GM12878 (cell line): ENCODE data around the gene SPOCD1. TPM values are rescaled to one million over a fixed set of nuclear protein-coding genes. Genes with fewer than 3 reads are reported as not detected.

Experiments used
- ATAC-seq: fragments of 200-7000 bp; cut with Tn5 transposase; 3 replicates; pipeline ENCODE4 v1.9.1; 2020; ENCODE audit warnings: mild to moderate bottlenecking, moderate library complexity
- BruUV-seq: library from RNA; stranded (reverse); fragments of 400-500 nt; replicated peaks from 2 replicates; lab custom pipeline; 2021; lab: Mats Ljungman, UMichigan
- CTCF ChIA-PET: fragments of 300-600 bp; sonication (Branson Sonifier 250); formaldehyde crosslinking; extraction: SDS; loops from one replicate; lab custom pipeline; 2021; ENCODE audit warnings: inconsistent platforms; lab: Yijun Ruan, JAX
- POLR2A ChIA-PET: fragments of 350-600 bp; formaldehyde crosslinking; extraction: SDS; loops from one replicate; lab custom pipeline; 2021; ENCODE audit warnings: inconsistent platforms; lab: Charles Lee
- RAD21 ChIA-PET: fragments of 300-600 bp; sonication (Branson Sonifier 250); formaldehyde crosslinking; loops from one replicate; lab custom pipeline; 2023; ENCODE audit warnings: antibody characterized with exemption; ENCODE audit not compliant: unreplicated experiment; lab: Charles Lee
- SMC1A ChIA-PET: fragments of 300-600 bp; sonication (Branson Sonifier 250); formaldehyde crosslinking; loops from one replicate; lab custom pipeline; 2023; ENCODE audit not compliant: unreplicated experiment, uncharacterized antibody; lab: Charles Lee
- DNase-seq: peaks from one replicate; pipeline ENCODE4 v3.0.0-alpha.2; 2011; ENCODE audit warnings: low read depth, low spot score
- FAIRE-seq: peaks from 3 replicates; lab custom pipeline; 2011; peaks lifted over from hg19 to GRCh38; lab: Jason Lieb, UNC
- H2AFZ ChIP-seq: 2 replicates; pipeline ENCODE4 v1.6.0; 2011; ENCODE audit warnings: low read depth, low read length, control low read depth; ENCODE audit not compliant: control insufficient read depth
- H3K27ac ChIP-seq: 2 replicates; pipeline ENCODE4 v1.5.1; 2011; ENCODE audit warnings: control low read depth; ENCODE audit not compliant: control insufficient read depth, insufficient read depth
- H3K27me3 ChIP-seq, 2 experiments: replicated peaks in 1 of 2; 2 replicates each; pipeline versions ENCODE4 v1.6.0 to v1.6.1; 2011; ENCODE audit warnings: low read length in 1 of 2; ENCODE audit not compliant: control insufficient read depth in 2 of 2, insufficient read depth in 2 of 2
- H3K36me3 ChIP-seq, 2 experiments: 2 replicates each; pipeline ENCODE4 v1.5.1; 2011; ENCODE audit warnings: low read length in 1 of 2; ENCODE audit not compliant: control insufficient read depth in 2 of 2, insufficient read depth in 2 of 2
- H3K4me1 ChIP-seq: 2 replicates; pipeline ENCODE4 v1.6.1; 2011; ENCODE audit warnings: mild to moderate bottlenecking, low read length, moderate library complexity, mixed read lengths; ENCODE audit not compliant: control insufficient read depth, insufficient read depth
- H3K4me2 ChIP-seq: 2 replicates; pipeline ENCODE4 v1.6.0; 2011; ENCODE audit warnings: control low read depth; ENCODE audit not compliant: control insufficient read depth, insufficient read depth
- H3K4me3 ChIP-seq: fragments of 200-600 bp; sonication (generic); 2 replicates; pipeline ENCODE4 v1.5.1; 2016
- H3K79me2 ChIP-seq: 2 replicates; pipeline ENCODE4 v1.6.0; 2011; ENCODE audit warnings: low read length; ENCODE audit not compliant: control insufficient read depth, insufficient read depth
- H3K9ac ChIP-seq: 2 replicates; pipeline ENCODE4 v1.8.0; 2011; ENCODE audit warnings: low read length, control low read depth, mixed read lengths; ENCODE audit not compliant: control insufficient read depth, insufficient read depth
- H3K9me3 ChIP-seq: replicated peaks from 3 replicates; pipeline ENCODE4 v1.5.1; 2011; ENCODE audit warnings: mild to moderate bottlenecking, low read length; ENCODE audit not compliant: control insufficient read depth, insufficient read depth
- H4K20me1 ChIP-seq: 2 replicates; pipeline ENCODE4 v1.6.0; 2011; ENCODE audit not compliant: control insufficient read depth, insufficient read depth
- BCL3 ChIP-seq: IDR thresholded peaks from 2 replicates; pipeline ENCODE4 v1.6.1; 2011; ENCODE audit warnings: borderline replicate concordance, low read depth, mild to moderate bottlenecking, moderate library complexity, low read length; ENCODE audit not compliant: insufficient read depth, poor library complexity, severe bottlenecking
- CEBPB ChIP-seq, 2 experiments: fragments of 150-350 bp in 1 of 2; IDR thresholded peaks; 2 replicates each; pipeline ENCODE4 v1.6.1; 2012 to 2014; ENCODE audit warnings: low read depth in 2 of 2, low read length in 2 of 2, borderline replicate concordance in 1 of 2, inconsistent platforms in 1 of 2
- EED ChIP-seq: sonication (generic); IDR thresholded peaks from 2 replicates; pipeline ENCODE4 v1.6.1; 2016; ENCODE audit warnings: antibody characterized with exemption, low read depth
- HDAC2 ChIP-seq: fragments of 200-600 bp; sonication (generic); IDR thresholded peaks from 2 replicates; pipeline ENCODE4 v1.6.1; 2017
- LARP7 ChIP-seq: fragments of 450-650 bp; IDR thresholded peaks from 2 replicates; pipeline ENCODE4 v1.6.1; 2017; ENCODE audit warnings: mild to moderate bottlenecking
- MEF2B ChIP-seq: fragments of 450-650 bp; IDR thresholded peaks from 2 replicates; pipeline ENCODE4 v1.6.1; 2018; ENCODE audit warnings: mild to moderate bottlenecking, moderate library complexity; ENCODE audit not compliant: partially characterized antibody, poor library complexity, severe bottlenecking
- RBBP5 ChIP-seq: fragments of 200-600 bp; sonication (generic); conservative IDR thresholded peaks from 2 replicates; pipeline ENCODE4 v1.6.1; 2016
- RELB ChIP-seq: fragments of 450-650 bp; IDR thresholded peaks from 2 replicates; pipeline ENCODE4 v1.6.1; 2017; ENCODE audit warnings: low read depth, mild to moderate bottlenecking, moderate library complexity
- SIX5 ChIP-seq: IDR thresholded peaks from 2 replicates; pipeline ENCODE4 v1.6.1; 2011; ENCODE audit warnings: mild to moderate bottlenecking, low read depth, low read length, moderate library complexity; ENCODE audit not compliant: severe bottlenecking
- STAT1 ChIP-seq: fragments of 450-650 bp; conservative IDR thresholded peaks from 2 replicates; pipeline ENCODE4 v1.6.1; 2014; ENCODE audit warnings: antibody characterized with exemption, mild to moderate bottlenecking
- YY1 ChIP-seq: IDR thresholded peaks from 2 replicates; pipeline ENCODE4 v1.6.1; 2011; ENCODE audit warnings: low read depth, mild to moderate bottlenecking, low read length
- WGBS: methylation state at CpG from one replicate; pipeline ENCODE4 v1.1.6; 2016; ENCODE audit warnings: low lambda C conversion rate; ENCODE audit not compliant: insufficient replicate concordance, insufficient coverage; ENCODE audit errors: missing lambda C conversion rate; 5-methylcytosine and 5-hydroxymethylcytosine counted together
- in situ Hi-C: fragments of 300-500 bp; cut with MboI; formaldehyde crosslinking; loops from 9 replicates; pipeline ENCODE4 v1.14.3; 2018; ENCODE audit warnings: mixed read lengths
- intact Hi-C: fragments of 100-400 bp; cut with micrococcal nuclease; formaldehyde crosslinking; loops from one replicate; pipeline ENCODE4 v1.14.2; 2022; ENCODE audit not compliant: unreplicated experiment
- polyA plus RNA-seq, 11 experiments: library from polyadenylated mRNA; depleted of rRNA in 4 of 11; unstranded in 6 of 11; stranded (reverse) in 5 of 11; fragments of >200 nt; fragmentation: Nextera tagmentation in 4 of 11; fragmentation: Illumina TruSeq in 1 of 11; extraction: Ambion mirVana in 4 of 11; extraction: Trizol in 1 of 11; gene quantifications; 1 replicate in 1 of 11; 2 replicates in 10 of 11; pipeline versions ENCODE4 v1.2.1 to v1.2.3, GENCODE V29; 2011 to 2016; ENCODE audit warnings: inconsistent platforms in 2 of 11, missing spikeins in 2 of 11, low read depth in 1 of 11
- total RNA-seq, 4 experiments: library from RNA; depleted of rRNA in 3 of 4; stranded (reverse); fragments of >200 nt in 3 of 4; fragmentation: Illumina TruSeq in 1 of 4; extraction: Trizol in 1 of 4; gene quantifications; 2 replicates each; pipeline versions ENCODE4 v1.2.1 to v1.2.3, GENCODE V29; 2013 to 2021
- TF ChIP-seq, protein P1 (sequence below): fragments of 450-650 bp; formaldehyde crosslinking; IDR thresholded peaks from 2 replicates; pipeline ENCODE4 v1.4.0; 2022; ENCODE audit warnings: mild to moderate bottlenecking, moderate library complexity
- TF ChIP-seq, protein P2 (sequence below): IDR thresholded peaks from 2 replicates; pipeline ENCODE4 v1.6.1; 2012; ENCODE audit warnings: low read depth, low read length, improper control_type of control experiment
- TF ChIP-seq, protein P3 (sequence below): fragments of 450-650 bp; IDR thresholded peaks from 2 replicates; pipeline ENCODE4 v1.6.1; 2017; ENCODE audit warnings: mild to moderate bottlenecking

Gene SPOCD1
- total and polyA plus RNA-seq, 10 of the 15 experiments (the other 5 are each of a cell fraction or from before 2014, with no cell fraction given) = 0.02 to 0.65 (median 0.13) TPM; not detected in 4

GRCh38 chr1:31767225-31767624 lies 48.6 kb downstream of the SPOCD1 start (continued):
- TF ChIP-seq, protein P1, sequence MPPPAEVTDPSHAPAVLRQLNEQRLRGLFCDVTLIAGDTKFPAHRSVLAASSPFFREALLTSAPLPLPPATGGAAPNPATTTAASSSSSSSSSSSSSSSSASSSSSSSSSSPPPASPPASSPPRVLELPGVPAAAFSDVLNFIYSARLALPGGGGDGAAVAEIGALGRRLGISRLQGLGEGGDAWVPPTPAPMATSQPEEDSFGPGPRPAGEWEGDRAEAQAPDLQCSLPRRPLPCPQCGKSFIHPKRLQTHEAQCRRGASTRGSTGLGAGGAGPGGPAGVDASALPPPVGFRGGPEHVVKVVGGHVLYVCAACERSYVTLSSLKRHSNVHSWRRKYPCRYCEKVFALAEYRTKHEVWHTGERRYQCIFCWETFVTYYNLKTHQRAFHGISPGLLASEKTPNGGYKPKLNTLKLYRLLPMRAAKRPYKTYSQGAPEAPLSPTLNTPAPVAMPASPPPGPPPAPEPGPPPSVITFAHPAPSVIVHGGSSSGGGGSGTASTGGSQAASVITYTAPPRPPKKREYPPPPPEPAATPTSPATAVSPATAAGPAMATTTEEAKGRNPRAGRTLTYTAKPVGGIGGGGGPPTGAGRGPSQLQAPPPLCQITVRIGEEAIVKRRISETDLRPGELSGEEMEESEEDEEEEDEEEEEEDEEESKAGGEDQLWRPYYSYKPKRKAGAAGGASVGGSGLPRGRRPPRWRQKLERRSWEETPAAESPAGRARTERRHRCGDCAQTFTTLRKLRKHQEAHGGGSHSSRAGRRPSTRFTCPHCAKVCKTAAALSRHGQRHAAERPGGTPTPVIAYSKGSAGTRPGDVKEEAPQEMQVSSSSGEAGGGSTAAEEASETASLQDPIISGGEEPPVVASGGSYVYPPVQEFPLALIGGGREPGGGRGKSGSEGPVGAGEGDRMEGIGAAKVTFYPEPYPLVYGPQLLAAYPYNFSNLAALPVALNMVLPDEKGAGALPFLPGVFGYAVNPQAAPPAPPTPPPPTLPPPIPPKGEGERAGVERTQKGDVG = no peak
- TF ChIP-seq MEF2B (no peak), EED (no peak), RBBP5 (no peak), STAT1 (no peak), YY1 (no peak)
- TF ChIP-seq, all 136 proteins: peak for 0

DNA sequence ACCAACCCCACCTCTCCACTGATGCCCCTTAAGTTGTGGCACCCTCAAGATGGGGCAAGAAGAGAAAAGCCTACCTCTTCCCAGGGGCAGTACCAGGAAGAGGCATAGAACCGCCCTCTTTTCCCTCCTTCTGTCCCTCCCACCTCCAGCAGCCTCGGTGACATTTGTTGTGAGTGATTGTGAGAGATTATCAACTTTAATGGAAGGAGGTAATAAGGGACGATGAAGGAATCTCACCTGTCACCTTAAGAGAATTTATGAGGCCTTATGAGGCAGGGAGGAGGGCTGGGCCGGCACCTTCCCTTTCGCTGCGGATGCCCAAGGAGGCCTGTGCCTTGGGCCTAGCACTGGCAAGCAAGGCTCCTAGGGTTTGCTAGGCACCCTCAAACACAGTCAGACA lies 50.3 kb downstream of the SPOCD1 start:
- Histone ChIP-seq H3K9me3 (no peaks in the 10 kb centered on the region), H3K79me2 (no peaks in the 10 kb centered on the region), H3K4me3 (no peak overlapping the region), H3K4me2 (no peak overlapping the region), H4K20me1 (no peaks in the 10 kb centered on the region), H2AFZ (no peak overlapping the region)
- no peak for ATAC-seq
- intact Hi-C loops = no loop called here
- WGBS = 92% methylated on average over 6 of the region's 6 CpGs
- no peak for DNase-seq
- ChIA-PET RAD21 (interaction anchor here (2.1 kb wide), 1 partner anchor 24 kb away, joined by 10 read pairs; no protein-coding TSS in a partner anchor), CTCF (interaction anchor here (0.7 to 3.2 kb wide), 3 partner anchors 20 to 296 kb away, joined by 3 to 11 read pairs (median 4); no protein-coding TSS in a partner anchor)
- FAIRE-seq = no peak
- TF ChIP-seq RELB = no peak
- TF ChIP-seq LARP7 = no peak
- TF ChIP-seq, protein P2, sequence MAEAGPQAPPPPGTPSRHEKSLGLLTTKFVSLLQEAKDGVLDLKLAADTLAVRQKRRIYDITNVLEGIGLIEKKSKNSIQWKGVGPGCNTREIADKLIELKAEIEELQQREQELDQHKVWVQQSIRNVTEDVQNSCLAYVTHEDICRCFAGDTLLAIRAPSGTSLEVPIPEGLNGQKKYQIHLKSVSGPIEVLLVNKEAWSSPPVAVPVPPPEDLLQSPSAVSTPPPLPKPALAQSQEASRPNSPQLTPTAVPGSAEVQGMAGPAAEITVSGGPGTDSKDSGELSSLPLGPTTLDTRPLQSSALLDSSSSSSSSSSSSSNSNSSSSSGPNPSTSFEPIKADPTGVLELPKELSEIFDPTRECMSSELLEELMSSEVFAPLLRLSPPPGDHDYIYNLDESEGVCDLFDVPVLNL = no peak
- TF ChIP-seq, protein P3, sequence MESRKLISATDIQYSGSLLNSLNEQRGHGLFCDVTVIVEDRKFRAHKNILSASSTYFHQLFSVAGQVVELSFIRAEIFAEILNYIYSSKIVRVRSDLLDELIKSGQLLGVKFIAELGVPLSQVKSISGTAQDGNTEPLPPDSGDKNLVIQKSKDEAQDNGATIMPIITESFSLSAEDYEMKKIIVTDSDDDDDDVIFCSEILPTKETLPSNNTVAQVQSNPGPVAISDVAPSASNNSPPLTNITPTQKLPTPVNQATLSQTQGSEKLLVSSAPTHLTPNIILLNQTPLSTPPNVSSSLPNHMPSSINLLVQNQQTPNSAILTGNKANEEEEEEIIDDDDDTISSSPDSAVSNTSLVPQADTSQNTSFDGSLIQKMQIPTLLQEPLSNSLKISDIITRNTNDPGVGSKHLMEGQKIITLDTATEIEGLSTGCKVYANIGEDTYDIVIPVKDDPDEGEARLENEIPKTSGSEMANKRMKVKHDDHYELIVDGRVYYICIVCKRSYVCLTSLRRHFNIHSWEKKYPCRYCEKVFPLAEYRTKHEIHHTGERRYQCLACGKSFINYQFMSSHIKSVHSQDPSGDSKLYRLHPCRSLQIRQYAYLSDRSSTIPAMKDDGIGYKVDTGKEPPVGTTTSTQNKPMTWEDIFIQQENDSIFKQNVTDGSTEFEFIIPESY = no peak
- no peak for TF ChIP-seq BCL3
- no peak for TF ChIP-seq HDAC2
- TF ChIP-seq SIX5 = no peak
- TF ChIP-seq CEBPB (IDR thresholded peaks at IDR 0.05; ENCODE audit: borderline replicate concordance in 1 of 2, low read depth in 2 of 2, low read length in 2 of 2) = no peak
- TF ChIP-seq, all 136 proteins: peak for 0
- peaks cover 16 to 21% of the 10 kb centered on the region in 2 experiments for H3K27me3 ChIP-seq
- no peaks in the 10 kb centered on the region for H3K36me3 ChIP-seq
- ChIA-PET POLR2A (no interaction called here), SMC1A (interaction anchor here (0.7 to 1.2 kb wide), 2 partner anchors 103 to 198 kb away, joined by 3 read pairs; no protein-coding TSS in a partner anchor)
- H3K4me1 ChIP-seq = peaks cover 8% of the 10 kb centered on the region
- no TSS peak for BruUV-seq
- H3K27ac ChIP-seq = no peak overlapping the region
- in situ Hi-C loops = no loop called here
- no peak overlapping the region for H3K9ac ChIP-seq
